HEK293T (cell line): ENCODE measurements around the gene SEMA6A.
"Not testable (repeated sequence)": the region's sequence is repeated elsewhere in the genome, so short reads cannot be mapped to it uniquely, and the experiment has no call there.

Experiments
- CTCF ChIA-PET: fragments of 350-600 bp; formaldehyde crosslinking; extraction: SDS; loops from one replicate; lab custom pipeline; 2021; ENCODE audit warnings: antibody characterized with exemption, inconsistent platforms; lab: Yijun Ruan, JAX
- POLR2A ChIA-PET: fragments of 350-600 bp; formaldehyde crosslinking; extraction: SDS; loops from one replicate; lab custom pipeline; 2020; ENCODE audit warnings: antibody characterized with exemption, inconsistent platforms; lab: Yijun Ruan, JAX
- DNase-seq: peaks from one replicate; pipeline ENCODE4 v3.0.0; 2012; ENCODE audit warnings: mixed read lengths; ENCODE audit errors: extremely low spot score
- ARNT ChIP-seq: fragments of 450-650 bp; IDR thresholded peaks from 2 replicates; pipeline ENCODE4 v1.6.1; 2017; ENCODE audit warnings: mild to moderate bottlenecking
- BHLHE40 ChIP-seq: fragments of 450-650 bp; IDR thresholded peaks from 2 replicates; pipeline ENCODE4 v1.6.1; 2016; ENCODE audit warnings: mild to moderate bottlenecking, moderate library complexity, borderline replicate concordance
- CTBP1 ChIP-seq: fragments of 450-650 bp; IDR thresholded peaks from 2 replicates; pipeline ENCODE4 v1.6.1; 2016; ENCODE audit warnings: borderline replicate concordance
- ELF4 ChIP-seq: fragments of 450-650 bp; IDR thresholded peaks from 2 replicates; pipeline ENCODE4 v1.6.1; 2017; ENCODE audit warnings: antibody characterized with exemption
- FOXA1 ChIP-seq: fragments of 450-650 bp; IDR thresholded peaks from 2 replicates; pipeline ENCODE4 v1.6.1; 2016; ENCODE audit warnings: mild to moderate bottlenecking
- FOXK2 ChIP-seq: fragments of 450-650 bp; IDR thresholded peaks from 2 replicates; pipeline ENCODE4 v1.6.1; 2016; ENCODE audit warnings: mild to moderate bottlenecking
- FOXM1 ChIP-seq: fragments of 450-650 bp; IDR thresholded peaks from 2 replicates; pipeline ENCODE4 v1.6.1; 2017; ENCODE audit warnings: mild to moderate bottlenecking, borderline replicate concordance
- HDGF ChIP-seq: fragments of 450-650 bp; IDR thresholded peaks from 2 replicates; pipeline ENCODE4 v1.6.1; 2017; ENCODE audit warnings: antibody characterized with exemption, borderline replicate concordance
- L3MBTL2 ChIP-seq: fragments of 450-650 bp; conservative IDR thresholded peaks from 2 replicates; pipeline ENCODE4 v1.6.1; 2016; ENCODE audit warnings: mild to moderate bottlenecking
- LEF1 ChIP-seq: fragments of 450-650 bp; IDR thresholded peaks from 2 replicates; pipeline ENCODE4 v1.6.1; 2017; ENCODE audit warnings: mild to moderate bottlenecking, borderline replicate concordance
- NFRKB ChIP-seq: fragments of 450-650 bp; IDR thresholded peaks from 2 replicates; pipeline ENCODE4 v1.6.1; 2016; ENCODE audit warnings: mild to moderate bottlenecking, moderate library complexity
- PKNOX1 ChIP-seq: fragments of 450-650 bp; IDR thresholded peaks from 2 replicates; pipeline ENCODE4 v1.6.1; 2016
- SP1 ChIP-seq: fragments of 450-650 bp; IDR thresholded peaks from 2 replicates; pipeline ENCODE4 v1.6.1; 2017
- SUZ12 ChIP-seq: fragments of 450-650 bp; IDR thresholded peaks from 2 replicates; pipeline ENCODE4 v1.6.1; 2016; ENCODE audit warnings: mild to moderate bottlenecking
- TARDBP ChIP-seq: fragments of 450-650 bp; IDR thresholded peaks from 2 replicates; pipeline ENCODE4 v1.6.1; 2016
- ZNF384 ChIP-seq: fragments of 450-650 bp; IDR thresholded peaks from 2 replicates; pipeline ENCODE4 v1.6.1; 2016

The SEMA6A gene

DNA sequence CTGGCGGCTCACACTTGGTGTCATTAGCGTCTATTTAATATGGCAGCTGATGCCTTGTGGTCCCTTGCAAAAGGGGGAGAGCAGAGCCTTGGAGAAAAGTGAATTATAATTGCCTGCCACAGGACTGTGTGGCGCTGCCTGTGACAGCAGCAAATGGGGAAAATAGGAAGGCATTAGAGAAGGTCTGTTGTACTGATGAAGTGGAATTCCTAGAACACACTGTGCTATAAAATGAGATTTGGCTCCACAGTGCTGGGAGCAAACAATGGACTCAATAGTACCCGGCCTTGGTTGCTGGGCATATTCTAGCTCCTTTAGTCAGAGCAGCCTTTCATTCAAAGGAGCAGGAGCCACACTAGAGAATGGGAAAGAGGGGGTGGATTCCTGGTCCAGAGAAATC lies 21.3 kb downstream of the SEMA6A start:
- ChIA-PET POLR2A (no interaction called here), CTCF (no interaction called here)
- DNase-seq: no peak
- TF ChIP-seq SP1 (no peak), SUZ12 (no peak), ELF4 (no peak), ARNT (no peak), LEF1 (no peak), CTBP1 (no peak), BHLHE40 (no peak), FOXK2 (no peak), FOXM1 (no peak), NFRKB (no peak), L3MBTL2 (no peak), ZNF384 (no peak), HDGF (no peak), PKNOX1 (no peak), FOXA1 (no peak), TARDBP (no peak)

- TF ChIP-seq NFRKB (no peak), FOXK2 (no peak), ARNT (no peak), LEF1 (no peak), PKNOX1 (no peak), TARDBP (no peak), SP1 (no peak), FOXM1 (no peak), ELF4 (no peak), BHLHE40 (no peak)
- ChIA-PET CTCF (no interaction called here), POLR2A (no interaction called here)
- DNase-seq: no peak
These were observed 24.5 kb downstream of the SEMA6A start for GRCh38 chr5:116550082-116550481.

GRCh38 chr5:116546743-116547124 lies 27.9 kb downstream of the SEMA6A start:
- ChIA-PET CTCF (no interaction called here), POLR2A (no interaction called here)
- TF ChIP-seq CTBP1 (no peak), BHLHE40 (no peak), FOXK2 (no peak), NFRKB (no peak), SP1 (no peak)
- DNase-seq: no peak

- ChIA-PET POLR2A (no interaction called here), CTCF (interaction anchor here (0.5 to 1.0 kb wide), 3 partner anchors 10 to 52 kb away, joined by 4 to 6 read pairs (median 5); no protein-coding TSS in a partner anchor)
- no peak for DNase-seq
- TF ChIP-seq SUZ12: no peak
- TF ChIP-seq ARNT: no peak
- no peak for TF ChIP-seq L3MBTL2
- TF ChIP-seq SP1: no peak
- TF ChIP-seq FOXA1: no peak
- no peak for TF ChIP-seq HDGF
- TF ChIP-seq TARDBP: no peak
- no peak for TF ChIP-seq BHLHE40
- TF ChIP-seq ELF4: no peak
- no peak for TF ChIP-seq FOXK2
- no peak for TF ChIP-seq FOXM1
- TF ChIP-seq LEF1: no peak
- TF ChIP-seq ZNF384: no peak
- TF ChIP-seq PKNOX1: no peak
- no peak for TF ChIP-seq NFRKB
- no peak for TF ChIP-seq CTBP1
These were observed 28.4 kb downstream of the SEMA6A start for GRCh38 chr5:116546033-116546742.

DNA sequence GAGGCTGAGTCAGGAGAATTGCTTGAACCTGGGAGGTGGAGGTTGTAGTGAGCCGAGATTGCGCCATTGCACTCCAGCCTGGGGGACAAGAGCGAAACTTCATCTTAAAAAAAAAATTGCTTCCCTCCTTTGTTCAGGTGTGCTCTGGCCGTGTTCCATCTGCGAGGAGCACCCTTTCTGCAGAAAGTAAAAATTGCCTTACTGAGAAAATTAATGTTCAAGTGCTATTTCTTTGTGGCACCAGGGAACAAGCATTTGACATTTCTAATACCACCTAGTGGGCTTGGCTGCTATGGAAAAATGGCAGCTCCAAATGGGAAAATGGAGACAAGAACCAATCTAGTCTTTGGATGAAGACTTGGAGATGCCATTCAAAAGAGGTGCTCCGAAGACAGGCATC lies 29.2 kb downstream of the SEMA6A start:
- CTCF ChIA-PET: interaction anchor here (0.7 to 1.0 kb wide), 2 partner anchors 12 to 51 kb away, joined by 4 to 5 read pairs; no protein-coding TSS in a partner anchor
- POLR2A ChIA-PET, DNase-seq: not testable (repeated sequence)

GRCh38 chr5:116544531-116545241 lies 29.9 kb downstream of the SEMA6A start:
- ChIA-PET POLR2A (no interaction called here), CTCF (no interaction called here)
- DNase-seq: no peak
- no peak for TF ChIP-seq FOXK2
- no peak for TF ChIP-seq FOXM1
- no peak for TF ChIP-seq ZNF384
- no peak for TF ChIP-seq ARNT
- TF ChIP-seq CTBP1: no peak
- TF ChIP-seq SP1: no peak
- no peak for TF ChIP-seq PKNOX1
- TF ChIP-seq SUZ12: no peak
- no peak for TF ChIP-seq FOXA1
- TF ChIP-seq TARDBP: no peak
- TF ChIP-seq BHLHE40: no peak
- TF ChIP-seq L3MBTL2: no peak
- no peak for TF ChIP-seq ELF4
- no peak for TF ChIP-seq HDGF
- TF ChIP-seq NFRKB: no peak
- no peak for TF ChIP-seq LEF1
